AG20443 (cell line): ENCODE data around the gene FLRT3.

Source experiments
- DNase-seq: peaks from one replicate; pipeline ENCODE4 v3.0.0; 2012; ENCODE audit warnings: low spot score, mixed read lengths

The FLRT3 gene

DNA sequence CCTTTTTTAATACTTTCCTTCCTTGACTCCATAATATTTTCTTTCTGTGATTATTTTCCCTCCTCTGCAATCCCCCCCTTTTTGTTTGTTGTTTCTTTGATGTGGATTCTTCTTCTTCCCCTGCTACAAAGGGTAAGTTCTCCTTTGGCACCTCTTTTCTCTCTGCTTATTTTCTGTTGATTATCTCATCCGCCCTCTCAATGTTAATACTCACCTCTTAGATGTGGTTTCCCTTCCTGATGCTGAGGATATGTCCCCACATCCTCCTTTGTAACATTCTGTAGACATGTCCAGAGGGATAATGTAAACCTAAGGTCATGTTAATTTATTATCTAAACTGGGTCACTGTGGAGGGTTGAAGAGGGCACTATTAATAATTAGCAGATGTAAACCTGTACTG is 17.7 kb downstream of the FLRT3 start:
- no peak for DNase-seq

DNA sequence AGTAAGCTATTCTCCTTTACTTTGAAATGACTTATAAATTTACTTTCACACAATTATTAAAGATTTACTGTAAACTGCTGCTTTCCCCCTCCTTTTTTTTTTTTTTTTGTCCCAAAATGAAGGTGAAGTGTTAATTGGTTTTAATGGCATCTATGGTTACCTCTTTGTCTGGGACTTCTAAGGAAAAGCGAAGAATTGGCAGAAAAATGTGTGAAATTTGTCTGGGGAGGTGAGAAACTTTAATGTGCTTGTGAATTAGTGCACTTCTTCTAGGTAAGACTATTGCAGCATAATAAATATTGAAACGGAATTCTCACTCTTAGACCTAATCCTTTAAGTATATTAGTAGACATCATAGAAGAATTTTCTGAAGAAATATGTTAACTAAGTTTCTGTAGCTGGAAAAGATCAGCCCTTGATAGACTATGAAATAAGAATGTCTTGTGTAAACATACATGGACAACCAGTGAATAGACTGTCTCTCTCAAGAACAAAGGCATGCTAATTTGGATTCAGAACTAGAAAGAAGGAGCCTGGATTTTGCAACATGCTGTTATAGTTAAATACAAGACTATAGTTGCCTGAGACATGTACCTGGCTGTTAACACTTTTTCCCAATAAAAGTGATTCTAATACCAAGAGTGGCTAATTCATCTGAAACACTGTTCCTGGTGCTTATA is 23.9 kb downstream of the FLRT3 start:
- no peak for DNase-seq

- DNase-seq, result no peak
Observed at GRCh38 chr20:14312001-14312400, 25.4 kb downstream of the FLRT3 start.

GRCh38 chr20:14310977-14311627 is 26.3 kb downstream of the FLRT3 start:
- no peak for DNase-seq

- no peak for DNase-seq
Observed at GRCh38 chr20:14307956-14308355, 29.5 kb downstream of the FLRT3 start.

- no peak for DNase-seq
Observed at GRCh38 chr20:14304472-14304871, 32.9 kb downstream of the FLRT3 start.

DNA sequence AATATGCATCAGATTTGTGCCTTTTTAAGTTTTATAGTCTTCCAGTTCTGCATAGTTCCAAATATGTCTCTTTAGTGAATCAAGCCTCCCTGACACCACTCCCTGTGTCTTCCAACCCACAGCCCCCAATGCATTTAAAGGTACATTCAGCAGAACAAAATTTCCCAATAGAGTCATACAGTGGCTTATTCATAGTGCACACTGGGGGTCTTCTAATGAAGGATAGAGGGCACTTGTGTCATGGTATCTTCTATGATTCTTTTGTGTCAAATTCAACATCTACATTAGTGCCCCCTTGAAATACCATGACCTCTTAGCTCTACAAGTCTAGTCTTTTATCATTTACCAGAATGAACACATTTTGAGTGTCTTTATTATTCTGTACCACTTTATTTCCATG is 33.8 kb downstream of the FLRT3 start:
- DNase-seq, result no peak

GRCh38 chr20:14303106-14303505 is 34.3 kb downstream of the FLRT3 start:
- no peak for DNase-seq

DNA sequence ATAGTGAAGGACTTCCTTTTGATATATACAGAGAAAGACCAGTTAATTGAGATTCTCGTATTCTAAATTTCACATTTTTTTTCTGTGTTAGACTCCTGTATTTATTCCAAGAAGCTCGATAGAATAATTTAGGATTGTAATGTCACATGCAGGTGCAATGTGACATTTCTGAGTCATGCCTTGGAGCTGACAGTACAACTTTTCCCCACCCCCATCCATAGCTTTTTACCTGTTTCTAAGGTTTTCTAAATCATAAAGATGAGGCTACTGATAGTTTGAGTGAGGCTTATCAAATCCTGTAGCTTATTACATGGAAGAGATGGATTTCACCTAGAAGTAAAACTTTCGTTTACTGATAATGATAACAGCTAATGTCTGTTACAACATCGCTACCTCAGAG is 37.6 kb downstream of the FLRT3 start:
- no peak for DNase-seq

DNA sequence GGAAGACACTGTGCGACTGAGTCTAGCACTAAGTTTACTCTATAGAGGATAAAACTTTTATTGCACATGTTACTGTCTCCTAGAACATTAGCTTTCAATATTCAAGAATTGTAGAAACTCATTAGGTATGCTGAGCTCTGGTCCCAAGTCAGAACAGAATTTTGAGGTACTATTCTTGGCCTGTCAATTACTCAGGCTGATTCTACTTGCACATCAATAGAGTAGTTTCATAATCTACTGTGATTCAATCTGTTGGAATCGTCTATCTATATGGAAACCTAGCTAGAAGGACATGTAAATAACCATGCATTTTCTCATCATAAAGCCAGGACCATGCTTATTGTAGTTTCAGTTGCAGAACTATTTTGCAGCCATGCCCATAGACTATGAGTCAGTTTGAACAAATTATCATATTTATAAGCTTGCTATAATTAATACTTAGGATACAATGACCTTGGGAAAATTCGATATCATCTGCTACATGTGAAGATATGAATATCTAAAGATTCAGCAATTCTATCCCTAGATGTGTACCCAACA is 41.6 kb downstream of the FLRT3 start:
- no peak for DNase-seq

DNA sequence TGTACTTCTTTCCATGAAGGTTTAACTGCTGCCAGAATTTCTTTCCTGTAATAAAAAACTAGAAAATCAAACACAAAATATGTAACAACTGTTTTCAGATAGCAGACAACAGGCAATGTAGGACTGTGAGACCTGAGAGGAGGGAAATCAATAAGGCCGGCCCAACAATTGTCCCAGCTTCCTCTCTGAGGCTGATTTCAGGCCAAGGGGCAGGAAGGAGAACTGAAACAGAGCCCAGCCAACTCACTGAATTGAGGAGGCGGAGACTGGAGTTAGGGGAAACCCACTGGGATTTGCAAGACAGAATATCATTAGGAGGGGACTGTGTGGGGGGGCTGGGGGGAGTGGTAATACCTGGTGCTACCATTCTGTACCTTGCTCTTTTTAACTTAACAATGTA is 42.2 kb downstream of the FLRT3 start:
- DNase-seq, result no peak

DNA sequence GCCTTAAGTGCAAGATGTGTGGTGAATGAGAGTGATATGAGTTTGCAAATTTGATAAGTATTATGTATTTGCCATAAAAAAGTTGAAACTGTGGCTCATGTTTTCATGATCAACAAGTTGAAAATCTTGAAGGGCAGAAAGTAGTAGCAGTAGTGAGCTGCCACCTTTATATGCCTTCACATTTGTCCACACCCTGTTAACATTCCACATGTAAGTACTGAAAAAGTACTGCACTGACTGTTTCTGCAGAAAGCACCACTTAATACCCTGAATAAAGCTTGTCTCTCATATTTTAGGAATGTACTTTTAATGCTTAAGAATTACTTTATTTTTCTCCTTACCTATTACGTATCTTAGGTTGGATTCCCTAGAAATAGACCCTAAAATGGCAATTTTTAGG is 45.9 kb downstream of the FLRT3 start:
- DNase-seq, result no peak

DNA sequence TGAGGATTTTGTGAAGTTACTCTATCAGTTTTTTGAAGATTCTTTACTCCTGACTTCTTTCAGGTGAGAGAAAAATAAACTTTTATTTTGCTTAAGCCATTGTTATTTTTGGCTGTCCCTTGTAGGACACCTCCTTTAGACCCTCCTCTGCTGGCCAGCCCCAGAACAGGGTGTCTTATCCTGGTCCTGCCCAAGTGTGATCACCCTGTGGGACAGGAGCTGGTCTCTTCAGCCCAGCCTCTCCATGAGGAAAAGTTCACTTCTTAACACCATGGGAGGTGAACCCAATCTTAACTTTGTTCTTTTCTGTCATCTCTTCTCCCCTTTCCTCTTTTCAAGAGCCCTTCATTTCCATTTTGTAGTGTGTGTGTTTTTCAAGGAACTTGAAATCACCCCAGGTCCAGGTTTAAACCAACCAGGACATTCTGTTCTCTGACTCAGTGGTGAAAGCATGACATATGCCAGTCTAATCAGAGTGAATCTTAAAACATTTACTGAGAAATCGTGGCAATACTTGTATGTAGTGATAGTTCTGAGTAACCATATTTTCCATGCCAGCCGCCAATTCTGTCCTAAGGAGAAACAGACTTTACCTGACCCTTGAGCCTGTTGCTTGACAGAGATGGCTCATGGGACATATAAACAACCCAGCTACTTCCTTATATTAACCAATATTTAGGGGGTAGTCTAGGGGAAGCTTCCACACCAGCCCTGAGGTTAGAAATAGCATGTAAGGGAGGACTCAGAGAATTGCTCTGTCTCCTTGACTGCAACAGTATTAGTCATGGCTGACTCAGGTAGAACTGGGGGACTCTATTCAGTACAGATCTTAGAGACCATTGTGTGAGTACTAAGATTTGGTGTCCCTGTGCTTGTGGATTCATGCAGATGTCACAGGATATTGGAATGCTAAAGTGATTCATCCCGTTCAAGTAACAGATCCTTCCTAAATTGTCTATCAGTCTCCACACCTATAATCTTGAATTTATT is 48.8 kb downstream of the FLRT3 start:
- DNase-seq, result peak; percentile 42

DNA sequence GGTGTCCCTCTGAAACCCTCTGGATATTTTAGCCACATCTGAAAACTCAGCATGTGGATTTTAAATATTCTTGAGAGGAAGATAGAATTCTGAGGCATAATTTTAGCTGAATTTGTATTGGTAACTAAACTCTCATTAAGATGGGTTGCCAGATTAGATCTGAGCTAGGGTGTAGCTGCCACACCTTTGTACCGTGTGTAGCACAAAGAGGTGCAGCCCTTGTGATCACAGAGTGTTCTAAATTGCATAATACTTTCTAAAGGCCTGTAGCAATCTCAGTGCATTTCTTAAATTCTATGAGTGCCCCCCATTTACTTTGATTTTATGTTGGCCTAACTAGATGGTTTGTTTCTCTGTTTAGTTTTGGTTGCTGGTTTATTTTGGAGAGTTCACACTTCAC is 53.0 kb downstream of the FLRT3 start:
- no peak for DNase-seq

- DNase-seq, result no peak
Observed at GRCh38 chr20:14282140-14282539, 55.3 kb downstream of the FLRT3 start.
